K562 (cell line): ENCODE results near the gene PWWP2A. TPM values are rescaled to one million over a fixed set of nuclear protein-coding genes. Genes with fewer than 3 reads are reported as not detected.

Source experiments
- CBX3 ChIP-seq, 2 experiments: IDR thresholded peaks; 1 replicate in 1 of 2; 2 replicates in 1 of 2; pipeline ENCODE4 v1.6.1; 2012; ENCODE audit warnings: inconsistent platforms in 2 of 2, low read length in 2 of 2, borderline replicate concordance in 1 of 2, control low read depth in 1 of 2
- CREBBP ChIP-seq: IDR thresholded peaks from one replicate; pipeline ENCODE4 v1.6.1; 2012; ENCODE audit warnings: low read depth, mild to moderate bottlenecking, control low read depth, inconsistent platforms, low read length
- FOS ChIP-seq: IDR thresholded peaks from 3 replicates; pipeline ENCODE4 v1.6.1; 2011; ENCODE audit not compliant: insufficient read length; ENCODE audit errors: extremely low read depth
- HDAC6 ChIP-seq: IDR thresholded peaks from 2 replicates; pipeline ENCODE4 v1.6.1; 2012; ENCODE audit warnings: low read depth, mild to moderate bottlenecking, control low read depth, inconsistent platforms, low read length, moderate library complexity
- HNRNPLL ChIP-seq: fragments of 200-400 bp; formaldehyde crosslinking; IDR thresholded peaks from 2 replicates; pipeline ENCODE4 v1.6.1; 2017; ENCODE audit warnings: low read length, low read depth, mild to moderate bottlenecking; ENCODE audit not compliant: poor library complexity, severe bottlenecking
- ILF3 ChIP-seq: fragments of 450-650 bp; IDR thresholded peaks from 2 replicates; pipeline ENCODE4 v1.6.1; 2018; ENCODE audit warnings: antibody characterized with exemption, mild to moderate bottlenecking, moderate library complexity, borderline replicate concordance
- NFE2 ChIP-seq: IDR thresholded peaks from 2 replicates; pipeline ENCODE4 v1.6.1; 2014; ENCODE audit warnings: antibody characterized with exemption, low read depth
- NONO ChIP-seq, 2 experiments: fragments of 200-400 bp in 1 of 2; fragments of 450-650 bp in 1 of 2; formaldehyde crosslinking in 1 of 2; IDR thresholded peaks; 2 replicates each; pipeline ENCODE4 v1.6.1; 2017; ENCODE audit warnings: low read depth in 2 of 2, mild to moderate bottlenecking in 2 of 2, moderate library complexity in 2 of 2, low read length in 1 of 2
- PHF20 ChIP-seq: fragments of 450-650 bp; IDR thresholded peaks from 2 replicates; pipeline ENCODE4 v1.6.1; 2018; ENCODE audit not compliant: partially characterized antibody
- RBM25 ChIP-seq: fragments of 200-400 bp; formaldehyde crosslinking; IDR thresholded peaks from 2 replicates; pipeline ENCODE4 v1.6.1; 2018; ENCODE audit warnings: low read length, low read depth, moderate library complexity; ENCODE audit not compliant: severe bottlenecking
- TFAP4 ChIP-seq: sonication (generic); formaldehyde crosslinking; IDR thresholded peaks from 2 replicates; pipeline ENCODE4 v1.8.0; 2022; ENCODE audit warnings: missing genetic modification reagents, mild to moderate bottlenecking, moderate library complexity, borderline replicate concordance
- ZBTB40 ChIP-seq, 2 experiments: fragments of 450-650 bp in 1 of 2; sonication (generic) in 1 of 2; formaldehyde crosslinking in 1 of 2; IDR thresholded peaks; 2 replicates each; pipeline versions ENCODE4 v1.7.1 to v1.9.0; 2016 to 2022; ENCODE audit warnings: inconsistent platforms in 1 of 2, mild to moderate bottlenecking in 1 of 2, missing genetic modification reagents in 1 of 2
- ZNF512 ChIP-seq: IDR thresholded peaks from 2 replicates; pipeline ENCODE4 v1.6.1; 2016; ENCODE audit warnings: missing genetic modification characterization, missing compliant biosample characterization
- polyA plus RNA-seq, 8 experiments: library from polyadenylated mRNA; depleted of rRNA in 4 of 8; stranded (reverse) in 5 of 8; unstranded in 3 of 8; fragments of >200 nt; fragmentation: Nextera tagmentation in 2 of 8; fragmentation: Illumina TruSeq in 1 of 8; extraction: Ambion mirVana in 2 of 8; extraction: Trizol in 1 of 8; gene quantifications; 2 replicates each; pipeline versions ENCODE4 v1.2.1 to v1.2.3, GENCODE V29; 2011 to 2014; ENCODE audit warnings: inconsistent platforms in 1 of 8, missing spikeins in 1 of 8
- total RNA-seq, 7 experiments: library from RNA; depleted of rRNA in 6 of 7; stranded (reverse); fragments of >200 nt in 6 of 7; fragmentation: Illumina TruSeq in 2 of 7; extraction: Trizol in 2 of 7; gene quantifications; 2 replicates each; pipeline versions ENCODE4 v1.2.1 to v1.2.3, GENCODE V29; 2011 to 2021; ENCODE audit warnings: low replicate concordance in 1 of 7

Gene PWWP2A
- total and polyA plus RNA-seq, 9 of the 15 experiments (the other 6 are each of a cell fraction or from before 2014, with no cell fraction given): 2.7 to 26.3 (median 14.6) TPM

GRCh38 chr5:160119142-160119904 lies at the start of gene PWWP2A (continued):
- TF ChIP-seq CBX3 (IDR thresholded peaks at IDR 0.05; ENCODE audit: borderline replicate concordance in 1 of 2, low read length in 2 of 2) (no peak; a peak in 1 of 3 replicates), NFE2 (no peak), NONO (IDR thresholded peaks at IDR 0.05; ENCODE audit: low read depth in 2 of 2, low read length in 1 of 2) (peak; percentile 46 to 85; a peak in 3 of 4 replicates), RBM25 (peak; percentile 96), TFAP4 (CRISPR knock-in tag) (peak; percentile 66; the same call in 1 of the 2 replicates), ZNF512 (tag) (no peak), HDAC6 (no peak), CREBBP (no peak), ILF3 (peak; percentile 51; the same call in 1 of the 2 replicates), ZBTB40 (IDR thresholded peaks at IDR 0.05) (peak; percentile 66), ZBTB40 (CRISPR knock-in tag; IDR thresholded peaks at IDR 0.05) (no peak), HNRNPLL (peak; percentile 88), FOS (peak; percentile 96), PHF20 (peak; percentile 69)
